WI38 (cell line): Measurements from ENCODE around the gene MACO1.

Experiments
- H3K4me3 ChIP-seq: 2 replicates; pipeline ENCODE4 v1.5.1; 2011; ENCODE audit warnings: low read depth, mild to moderate bottlenecking, control low read depth, low read length
- CTCF ChIP-seq: IDR thresholded peaks from 2 replicates; pipeline ENCODE4 v1.5.1; 2012; ENCODE audit warnings: low read depth, mild to moderate bottlenecking, control low read depth, low read length

MACO1 gene

GRCh38 chr1:25544243-25544764, 113.6 kb downstream of the MACO1 start:
- TF ChIP-seq CTCF, result no peak
- H3K4me3 ChIP-seq, result peak overlapping the region; percentile 83

GRCh38 chr1:25544819-25545218, 114.1 kb downstream of the MACO1 start:
- peak overlapping the region; percentile 83 for H3K4me3 ChIP-seq
- TF ChIP-seq CTCF, result no peak

GRCh38 chr1:25545767-25546166, 115.1 kb downstream of the MACO1 start:
- no peak for TF ChIP-seq CTCF
- H3K4me3 ChIP-seq, result no peak overlapping the region

- no peak overlapping the region for H3K4me3 ChIP-seq
Observed at GRCh38 chr1:25546193-25546592, 115.5 kb downstream of the MACO1 start.

GRCh38 chr1:25548601-25549000, 117.9 kb downstream of the MACO1 start:
- no peak for TF ChIP-seq CTCF
- H3K4me3 ChIP-seq, result no peak overlapping the region

More at GRCh38 chr1:25546193-25546592, 115.5 kb downstream of the MACO1 start:
- TF ChIP-seq CTCF, result no peak

- no peak for TF ChIP-seq CTCF
- no peak overlapping the region for H3K4me3 ChIP-seq
Observed at GRCh38 chr1:25549273-25550154, 118.8 kb downstream of the MACO1 start.
